ENCODE measurements around the gene TIMP2. TPM values are rescaled to one million over a fixed set of nuclear protein-coding genes. Genes with fewer than 3 reads are reported as not detected.

The TIMP2 gene
- total and polyA plus RNA-seq, 2 of the 4 experiments (the other 2 are of a cell fraction) = 43.9 to 416 TPM

- Histone ChIP-seq H4K91ac (ENCODE audit: insufficient read depth, low read depth, low read length) (no peak overlapping the region), H3K4me3 (ENCODE audit: insufficient read depth, low read depth, low read length) (no peak overlapping the region), H3K4me2 (ENCODE audit: low read depth, low read length) (no peak overlapping the region), H4K8ac (ENCODE audit: low read depth in 2 of 2, low read length in 2 of 2) (no peak overlapping the region), H3K4ac (ENCODE audit: low read depth, low read length) (no peak overlapping the region), H2AFZ (replicated peaks; ENCODE audit: low read length, poor library complexity) (no peak overlapping the region), H3K18ac (ENCODE audit: low read depth, low read length) (no peak overlapping the region), H4K5ac (ENCODE audit: low read depth, low read length) (no peak overlapping the region), H4K20me1 (ENCODE audit: insufficient read depth, low read length) (peaks cover 89% of the 10 kb centered on the region), H3K23ac (ENCODE audit: low read depth, low read length) (no peak overlapping the region), H3K9me1 (ENCODE audit: insufficient read depth, low read length) (peaks cover 44% of the 10 kb centered on the region), H2BK15ac (ENCODE audit: low read depth, low read length) (no peak overlapping the region), H3K36me3 (ENCODE audit: control insufficient read depth, insufficient read depth, low read length) (peaks cover 19% of the 10 kb centered on the region), H2BK5ac (ENCODE audit: low read depth, low read length, poor library complexity, severe bottlenecking) (no peak overlapping the region), H3K14ac (replicated peaks; ENCODE audit: low read depth, low read length) (no peak overlapping the region), H2AK9ac (replicated peaks; ENCODE audit: low read depth, low read length, poor library complexity) (no peak overlapping the region), H3K9me3 (ENCODE audit: control insufficient read depth, insufficient read depth, low read length) (no peaks in the 10 kb centered on the region), H3K27me3 (ENCODE audit: control insufficient read depth, insufficient read depth, low read length) (no peaks in the 10 kb centered on the region), H3K56ac (ENCODE audit: extremely low read depth, insufficient read depth, low read length) (no peak overlapping the region), H2AK5ac (ENCODE audit: low read depth, low read length) (no peak overlapping the region), H2BK20ac (ENCODE audit: low read depth, low read length) (no peak overlapping the region), H3K27ac (ENCODE audit: insufficient read depth, low read length) (no peak overlapping the region), H2BK120ac (ENCODE audit: low read depth, low read length) (no peak overlapping the region), H3K9ac (ENCODE audit: low read depth, low read length) (no peak overlapping the region), H3K79me1 (ENCODE audit: low read depth in 1 of 2, low read length in 2 of 2) (peaks cover 23 to 79% of the 10 kb centered on the region in 2 experiments), H3K4me1 (ENCODE audit: control insufficient read depth, insufficient read depth, low read length) (peaks cover 16% of the 10 kb centered on the region)
- CTCF ChIA-PET = no interaction called here
- in situ Hi-C loops (cut with MboI; ENCODE audit: low sequenced_read_pairs) = no loop called here
- POLR2A ChIA-PET (ENCODE audit: unreplicated experiment) = no interaction called here
- ATAC-seq (ENCODE audit: low read depth) = no peak
- TF ChIP-seq ELK1 (IDR thresholded peaks at IDR 0.05; ENCODE audit: borderline replicate concordance, low read depth, low read length) (no peak), NFE2L2 (IDR thresholded peaks at IDR 0.05; ENCODE audit: low read depth, low read length) (no peak), USF2 (IDR thresholded peaks at IDR 0.05; ENCODE audit: low read depth, low read length) (no peak)
- no peak for DNase-seq
- dilution Hi-C loops (cut with HindIII; ENCODE audit: low sequenced_read_pairs, unreplicated experiment) = no loop called here
- WGBS, 2 experiments (ENCODE audit: extremely low coverage in 2 of 2, insufficient read length in 1 of 2) = 96% methylated on average over 15 of the region's 15 CpGs; no CpG with 5 or more reads in 1 of the 2 experiments
- BruUV-seq (replicated peaks) = no TSS peak
- intact Hi-C loops (cut with micrococcal nuclease) = no loop called here
These were observed 12.1 kb downstream of the TIMP2 start for GRCh38 chr17:78913115-78913514.
